22Rv1 (cell line): ENCODE results near the gene SFXN5.

ENCODE experiments used
- ZFX ChIP-seq: fragments of 450-650 bp; IDR thresholded peaks from 2 replicates; pipeline ENCODE4 v1.6.1; 2017; ENCODE audit warnings: antibody characterized with exemption, borderline replicate concordance
- TF ChIP-seq, protein P1 (sequence below): fragments of 450-650 bp; IDR thresholded peaks from 2 replicates; pipeline ENCODE4 v1.5.1; 2017; ENCODE audit warnings: mild to moderate bottlenecking

DNA sequence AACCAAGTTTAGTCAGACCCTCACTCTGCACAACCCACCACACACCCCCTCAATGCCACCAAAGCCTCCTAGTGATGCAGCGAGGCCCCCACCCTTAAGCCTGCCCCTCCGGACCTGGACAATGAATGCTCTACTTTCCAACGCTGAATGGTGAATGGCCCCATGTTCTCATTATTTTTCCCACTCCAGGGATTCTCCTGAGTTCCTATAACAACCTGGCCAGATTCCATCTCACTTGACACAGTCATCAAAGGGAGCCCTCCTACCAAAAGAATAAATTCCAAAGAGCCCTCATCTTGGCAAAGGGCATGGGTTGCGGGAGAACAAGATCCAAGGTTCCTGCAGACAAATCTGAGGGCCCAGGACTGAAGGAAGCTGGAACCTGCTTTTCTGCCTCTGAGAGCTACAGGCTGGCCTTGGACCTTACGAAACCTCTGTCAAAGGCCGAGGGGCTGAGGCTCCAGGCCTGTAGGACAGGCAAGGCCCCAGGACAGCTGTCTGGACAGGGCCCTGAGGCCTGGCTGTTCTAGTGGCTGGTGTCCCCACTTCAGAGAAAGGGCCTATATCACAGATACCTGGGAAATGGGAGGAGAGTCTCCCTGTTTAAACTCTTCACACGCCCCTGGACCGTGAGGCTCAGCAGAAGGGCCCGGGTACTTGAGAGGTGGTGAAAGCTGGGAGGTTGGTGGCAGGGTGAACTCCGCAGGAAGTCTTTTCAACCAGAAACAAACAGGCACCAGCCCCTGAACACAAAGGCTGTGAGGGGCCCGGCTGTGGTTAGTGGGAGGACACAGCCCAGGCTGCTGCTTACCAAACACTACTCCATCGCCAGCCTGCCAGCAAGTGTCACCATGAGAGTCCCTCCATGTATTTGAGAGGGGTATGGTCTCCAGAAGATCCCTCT lies 27.3 kb downstream of the SFXN5 start:
- TF ChIP-seq, protein P1, sequence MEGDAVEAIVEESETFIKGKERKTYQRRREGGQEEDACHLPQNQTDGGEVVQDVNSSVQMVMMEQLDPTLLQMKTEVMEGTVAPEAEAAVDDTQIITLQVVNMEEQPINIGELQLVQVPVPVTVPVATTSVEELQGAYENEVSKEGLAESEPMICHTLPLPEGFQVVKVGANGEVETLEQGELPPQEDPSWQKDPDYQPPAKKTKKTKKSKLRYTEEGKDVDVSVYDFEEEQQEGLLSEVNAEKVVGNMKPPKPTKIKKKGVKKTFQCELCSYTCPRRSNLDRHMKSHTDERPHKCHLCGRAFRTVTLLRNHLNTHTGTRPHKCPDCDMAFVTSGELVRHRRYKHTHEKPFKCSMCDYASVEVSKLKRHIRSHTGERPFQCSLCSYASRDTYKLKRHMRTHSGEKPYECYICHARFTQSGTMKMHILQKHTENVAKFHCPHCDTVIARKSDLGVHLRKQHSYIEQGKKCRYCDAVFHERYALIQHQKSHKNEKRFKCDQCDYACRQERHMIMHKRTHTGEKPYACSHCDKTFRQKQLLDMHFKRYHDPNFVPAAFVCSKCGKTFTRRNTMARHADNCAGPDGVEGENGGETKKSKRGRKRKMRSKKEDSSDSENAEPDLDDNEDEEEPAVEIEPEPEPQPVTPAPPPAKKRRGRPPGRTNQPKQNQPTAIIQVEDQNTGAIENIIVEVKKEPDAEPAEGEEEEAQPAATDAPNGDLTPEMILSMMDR, result no peak
- TF ChIP-seq ZFX, result no peak
